Cortex of kidney (tissue), 1 donor: ENCODE data around the gene ARHGEF10L.
"Not testable (repeated sequence)": the region's sequence is repeated elsewhere in the genome, so short reads cannot be mapped to it uniquely, and the experiment has no call there.

Experiments used
- DNase-seq: peaks from one replicate; lab custom pipeline; 2025; lab: John Stamatoyannopoulos, UW

ARHGEF10L gene

GRCh38 chr1:17610713-17611112 is 71.2 kb downstream of the ARHGEF10L start:
- DNase-seq, result no peak

GRCh38 chr1:17611991-17612390 is 72.5 kb downstream of the ARHGEF10L start:
- DNase-seq, result no peak

- DNase-seq, result no peak
These were observed 73.3 kb downstream of the ARHGEF10L start for GRCh38 chr1:17612831-17613230.

- DNase-seq, result no peak
These were observed 75.1 kb downstream of the ARHGEF10L start for GRCh38 chr1:17614586-17614985.

- no peak for DNase-seq
These were observed 75.7 kb downstream of the ARHGEF10L start for GRCh38 chr1:17615157-17615556.

GRCh38 chr1:17615959-17616358 is 76.5 kb downstream of the ARHGEF10L start:
- no peak for DNase-seq

GRCh38 chr1:17616731-17617279 is 77.3 kb downstream of the ARHGEF10L start:
- DNase-seq, result no peak

GRCh38 chr1:17617787-17618557 is 78.5 kb downstream of the ARHGEF10L start:
- no peak for DNase-seq

GRCh38 chr1:17618558-17619247 is 79.2 kb downstream of the ARHGEF10L start:
- no peak for DNase-seq

GRCh38 chr1:17620448-17620847 is 81.0 kb downstream of the ARHGEF10L start:
- DNase-seq, result no peak

GRCh38 chr1:17621691-17622090 is 82.2 kb downstream of the ARHGEF10L start:
- no peak for DNase-seq

GRCh38 chr1:17622823-17623222 is 83.3 kb downstream of the ARHGEF10L start:
- no peak for DNase-seq

GRCh38 chr1:17624611-17625233 is 85.2 kb downstream of the ARHGEF10L start:
- no peak for DNase-seq

- no peak for DNase-seq
These were observed 87.9 kb downstream of the ARHGEF10L start for GRCh38 chr1:17627239-17628052.

GRCh38 chr1:17629046-17629445 is 89.5 kb downstream of the ARHGEF10L start:
- not testable (repeated sequence) for DNase-seq

- no peak for DNase-seq
These were observed 90.0 kb downstream of the ARHGEF10L start for GRCh38 chr1:17629460-17629859.

GRCh38 chr1:17630048-17630830 is 90.7 kb downstream of the ARHGEF10L start:
- DNase-seq, result no peak

- DNase-seq, result no peak
These were observed 91.5 kb downstream of the ARHGEF10L start for GRCh38 chr1:17630986-17631385.

- no peak for DNase-seq
These were observed 91.9 kb downstream of the ARHGEF10L start for GRCh38 chr1:17631410-17631809.

- DNase-seq, result no peak
These were observed 92.6 kb downstream of the ARHGEF10L start for GRCh38 chr1:17632106-17632505.
